AML-193 (cell line): ENCODE measurements around the gene QPCT.
"Not testable (repeated sequence)": the region's sequence is repeated elsewhere in the genome, so short reads cannot be mapped to it uniquely, and the experiment has no call there.

Source experiments
- DNase-seq, 2 experiments: peaks; one replicate each; lab custom pipeline; 2025; lab: John Stamatoyannopoulos, UW

Gene QPCT

DNA sequence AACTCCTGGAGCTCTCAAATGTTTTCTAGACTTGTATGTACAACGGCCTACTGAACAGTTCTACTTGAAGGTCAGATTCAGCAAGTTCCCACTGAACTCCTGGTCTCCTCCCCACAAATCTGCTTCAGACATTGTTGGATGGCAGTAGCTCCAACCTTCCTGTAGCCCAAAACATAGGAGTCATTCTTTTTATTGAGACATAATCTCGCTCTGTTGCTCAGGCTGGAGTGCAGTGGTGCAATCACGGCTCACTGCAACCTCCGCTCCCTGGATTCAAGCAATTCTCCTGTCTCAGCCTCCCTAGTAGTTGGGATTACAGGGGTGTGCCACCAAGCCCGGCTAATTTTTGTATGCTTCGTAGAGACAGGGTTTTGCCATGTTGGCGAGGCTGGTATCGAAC lies 47.3 kb downstream of the QPCT start:
- DNase-seq: no peak

DNA sequence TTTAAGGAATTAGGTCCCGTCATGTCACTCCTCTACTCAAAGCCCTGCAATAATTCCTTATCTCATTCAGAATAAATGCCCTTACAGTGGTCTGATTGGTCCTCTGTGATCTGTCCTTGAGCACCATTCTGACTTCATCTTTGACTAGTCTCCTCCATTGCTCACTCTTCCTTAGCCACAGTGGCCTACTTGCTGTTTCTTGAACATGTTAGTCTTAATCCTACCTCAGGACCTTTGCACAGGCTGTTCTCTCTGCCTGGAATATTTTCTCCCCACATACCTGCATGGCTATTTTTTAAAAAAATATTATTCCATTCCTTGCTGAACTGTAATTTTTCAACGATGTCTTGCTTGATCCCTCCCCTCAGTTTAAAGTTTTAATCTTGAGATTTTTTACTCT lies 48.0 kb downstream of the QPCT start:
- no peak for DNase-seq

DNA sequence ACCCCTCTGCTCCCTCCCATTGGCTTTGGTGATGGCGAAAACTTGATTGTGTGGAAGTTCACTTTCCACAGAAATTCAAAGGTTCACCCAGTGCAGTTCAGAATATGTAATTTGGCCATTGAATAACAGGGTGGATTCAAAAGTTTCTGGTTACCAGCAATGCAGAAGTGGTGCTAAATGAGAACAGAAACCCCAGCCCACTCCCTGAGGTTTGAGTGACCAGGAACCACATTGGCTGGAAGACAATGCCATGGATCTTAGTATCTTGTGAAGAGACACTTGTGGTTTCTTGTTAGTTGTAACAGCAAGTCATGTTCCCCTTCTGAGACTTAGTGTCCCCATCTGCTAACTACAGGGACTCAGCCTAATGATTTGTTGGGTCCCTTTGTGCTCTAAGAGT lies 49.8 kb downstream of the QPCT start:
- no peak for DNase-seq

DNA sequence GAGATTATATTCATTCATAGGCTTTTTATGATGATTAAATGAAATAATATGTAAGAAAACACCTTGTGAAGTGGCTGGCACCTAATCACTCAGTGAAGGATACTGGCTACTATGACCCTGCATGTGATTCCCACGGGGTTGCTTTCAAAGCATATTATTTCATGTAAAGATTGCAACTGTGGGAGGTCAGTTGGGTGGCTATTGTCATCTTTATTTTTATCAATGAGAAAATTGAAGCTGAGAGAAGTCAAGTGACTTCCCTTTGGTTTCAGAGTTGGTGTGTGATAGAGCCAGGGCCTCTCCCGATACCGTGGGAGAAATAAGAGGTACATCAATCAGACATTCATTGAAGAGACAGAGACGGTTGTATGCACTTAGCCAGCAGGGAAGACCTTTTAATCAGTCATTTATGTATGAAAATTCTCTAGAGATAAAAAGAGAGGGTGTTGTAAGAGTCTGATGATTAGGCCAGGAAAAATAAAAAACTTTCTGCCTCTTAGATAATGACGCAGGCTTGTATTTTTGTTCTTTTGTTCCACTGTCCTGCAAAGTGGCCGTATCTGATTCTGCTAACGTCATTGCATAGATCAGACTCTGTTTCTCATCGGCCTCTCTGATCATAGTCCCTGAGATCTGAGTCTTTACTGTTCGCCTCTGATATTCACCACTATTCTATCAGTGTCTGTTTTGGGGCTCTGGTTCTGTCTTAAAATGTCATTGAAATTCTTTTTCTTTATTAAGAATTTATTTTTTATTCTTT lies 50.5 kb downstream of the QPCT start:
- no peak for DNase-seq

DNA sequence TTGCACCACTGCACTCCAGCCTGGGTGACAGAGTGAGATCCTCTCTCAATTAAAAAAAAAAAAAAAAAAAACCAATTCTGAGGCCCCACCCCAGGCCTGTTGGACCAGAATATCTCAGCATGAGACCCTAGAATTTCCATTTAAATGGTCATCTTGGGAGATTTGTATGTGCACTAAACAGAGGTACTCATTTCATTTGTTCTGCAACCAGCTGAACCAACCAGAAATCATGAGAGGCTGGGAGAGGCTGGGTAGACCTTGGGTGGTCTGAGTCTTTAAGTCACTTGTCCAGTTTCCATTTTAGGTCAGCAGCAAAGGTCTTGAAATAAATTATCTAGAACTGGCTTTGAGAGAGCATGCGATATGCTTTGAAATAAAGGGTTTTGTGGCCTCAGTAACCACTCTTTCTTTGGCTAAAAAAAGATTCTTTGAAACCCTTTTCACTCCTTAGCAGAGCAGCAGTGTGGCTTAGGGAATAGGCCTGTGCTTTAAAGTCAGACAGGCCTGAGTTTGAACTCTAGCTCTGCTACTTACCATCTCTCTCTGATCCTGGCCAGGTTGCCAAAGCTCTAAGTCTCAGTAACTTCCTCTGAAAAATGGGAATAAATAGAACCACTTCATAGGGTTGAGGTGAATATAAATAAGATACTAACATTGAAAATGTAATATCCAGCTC lies 52.6 kb downstream of the QPCT start:
- no peak for DNase-seq

DNA sequence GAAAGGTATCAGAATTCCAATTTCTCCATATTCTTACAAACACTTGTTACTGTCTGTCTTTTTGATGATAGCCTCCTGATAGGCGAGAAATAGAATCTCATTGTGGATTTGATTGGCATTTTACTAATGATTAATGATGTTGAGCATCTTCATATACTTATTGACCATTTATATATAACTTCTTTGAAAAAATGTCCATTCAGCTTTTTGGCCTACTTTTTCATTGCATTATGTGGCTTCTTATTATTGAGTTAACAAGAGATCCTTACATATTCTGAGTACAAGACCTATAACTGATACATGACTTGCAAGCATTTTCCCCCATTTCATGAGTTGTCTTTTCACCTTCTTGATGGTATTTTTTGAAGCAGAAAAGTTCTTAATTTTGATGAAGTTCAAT lies 54.6 kb downstream of the QPCT start:
- DNase-seq: no peak

DNA sequence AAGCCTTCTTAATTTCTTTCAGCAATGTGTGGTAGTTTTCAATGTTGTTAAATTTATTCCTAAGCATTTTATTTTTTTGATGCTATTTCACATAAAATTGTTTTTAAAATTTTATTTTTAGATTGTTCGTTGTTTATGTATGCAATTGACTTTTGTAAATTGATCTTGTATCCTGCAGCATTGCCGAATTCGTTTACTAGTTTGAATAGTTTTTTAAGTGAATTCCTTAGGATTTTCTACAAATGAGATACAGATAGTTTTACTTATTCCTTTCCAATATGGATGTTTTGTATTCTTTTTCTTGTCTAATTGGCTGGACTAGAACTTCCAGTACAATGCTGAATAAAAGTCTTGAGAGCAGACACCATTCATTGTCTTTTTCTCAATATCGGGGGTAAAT lies 55.6 kb downstream of the QPCT start:
- DNase-seq: no peak

DNA sequence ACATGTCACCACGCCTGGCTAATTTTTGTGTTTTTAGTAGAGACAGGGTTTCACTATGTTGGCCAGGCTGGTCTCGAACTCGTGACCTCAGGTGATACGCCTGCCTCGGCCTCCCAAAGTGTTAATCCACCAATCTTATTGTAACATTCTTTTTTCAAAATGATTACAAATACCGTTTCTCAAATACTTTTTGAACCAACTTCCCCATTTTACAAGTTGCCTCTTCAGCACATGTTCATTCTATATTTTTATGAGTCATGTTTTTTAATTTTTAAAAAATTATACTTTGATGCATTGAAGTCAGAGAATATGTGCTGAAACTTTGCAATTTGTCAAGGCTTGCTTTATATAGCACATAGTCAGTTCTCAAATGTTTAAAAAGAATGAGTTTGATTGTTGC lies 58.2 kb downstream of the QPCT start:
- peak; percentile 5 to 30 for DNase-seq

DNA sequence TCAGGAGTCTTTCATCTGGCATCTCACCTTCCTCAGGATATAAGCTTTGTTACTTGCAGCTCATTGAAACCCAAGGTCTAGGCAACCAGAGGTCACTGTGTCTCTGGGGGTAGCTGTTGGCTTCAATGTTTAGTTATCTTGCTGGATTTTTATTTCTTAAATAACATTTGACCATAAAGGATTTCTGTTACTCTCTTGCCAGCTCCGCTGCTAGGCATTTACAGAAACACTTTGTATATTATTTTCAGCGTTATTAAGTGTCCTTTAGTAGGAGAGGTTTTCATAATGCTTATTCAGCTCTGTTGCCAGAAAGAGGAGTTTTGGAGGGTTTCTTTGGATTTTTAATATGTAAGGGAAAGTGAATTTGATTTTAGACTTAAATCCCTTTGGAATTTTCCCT lies 61.4 kb downstream of the QPCT start:
- no peak for DNase-seq

DNA sequence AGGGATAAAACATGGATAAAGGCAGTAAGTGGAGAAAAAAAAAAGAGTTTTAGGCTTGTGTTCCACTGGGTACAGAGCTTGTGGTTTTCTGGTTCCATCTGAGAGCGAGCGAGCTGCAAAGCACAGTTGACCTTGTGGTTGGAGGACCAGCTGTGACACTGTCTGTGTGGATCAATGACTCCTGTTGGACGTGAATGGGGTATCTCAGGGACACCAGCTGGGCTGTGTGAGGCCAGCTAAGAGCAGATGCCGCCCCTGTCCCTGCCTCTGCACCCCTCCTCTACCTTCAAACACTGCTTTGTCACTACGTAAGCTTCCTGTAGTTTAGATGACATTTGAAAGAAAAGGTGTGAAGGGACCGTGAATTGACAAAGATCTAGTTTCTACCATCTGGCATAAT lies 67.8 kb downstream of the QPCT start:
- DNase-seq: no peak

DNA sequence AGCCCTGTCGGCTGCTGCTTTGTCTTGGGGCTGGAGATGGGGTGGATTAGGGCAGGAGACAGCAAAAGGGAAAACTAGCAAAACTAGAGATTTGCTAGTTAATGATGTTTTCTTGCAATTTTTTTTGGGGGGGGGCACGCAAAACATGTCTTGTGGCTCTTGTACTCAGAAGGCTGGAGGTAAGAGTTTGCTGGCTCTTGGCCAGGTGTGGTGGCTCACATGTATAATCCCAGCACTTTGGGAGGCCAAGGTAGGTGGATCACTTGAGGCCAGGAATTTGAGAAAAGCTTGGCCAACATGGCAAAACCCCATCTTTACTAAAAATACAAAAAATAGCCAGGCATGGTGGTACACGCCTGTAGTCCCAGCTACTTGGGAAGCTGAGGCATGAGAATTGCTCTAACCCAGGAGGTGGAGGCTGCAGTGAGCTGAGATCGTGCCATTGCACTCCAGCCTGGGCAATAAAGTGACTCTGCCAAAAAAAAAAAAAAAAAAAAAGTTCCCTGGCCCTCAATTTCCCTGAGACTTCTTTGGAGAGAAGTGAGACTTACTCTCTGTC lies 69.6 kb downstream of the QPCT start:
- not testable (repeated sequence) for DNase-seq

DNA sequence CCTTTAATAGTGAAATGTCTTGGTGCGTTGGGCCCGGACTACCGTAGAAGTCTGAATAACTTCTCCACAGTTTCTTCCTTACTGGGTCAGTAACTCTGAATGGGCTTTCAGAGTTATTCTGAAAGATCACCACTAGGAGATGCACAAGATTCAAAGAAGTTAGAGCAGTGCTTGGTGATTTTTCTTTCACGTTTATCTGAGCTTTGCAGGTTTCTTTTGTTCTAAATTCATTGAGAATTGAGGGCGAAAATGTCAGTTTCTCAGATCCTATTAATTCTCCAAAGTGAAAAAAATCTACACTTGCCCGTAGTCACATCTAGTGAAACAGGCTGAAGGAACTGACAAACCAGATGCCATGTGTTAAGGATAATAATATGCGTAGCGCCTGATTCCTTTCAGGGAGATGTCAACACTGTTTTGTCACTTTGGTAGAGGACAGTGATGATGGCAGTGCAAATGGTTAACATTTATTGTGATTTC lies 70.1 kb downstream of the QPCT start:
- peak; percentile 79 for DNase-seq

DNA sequence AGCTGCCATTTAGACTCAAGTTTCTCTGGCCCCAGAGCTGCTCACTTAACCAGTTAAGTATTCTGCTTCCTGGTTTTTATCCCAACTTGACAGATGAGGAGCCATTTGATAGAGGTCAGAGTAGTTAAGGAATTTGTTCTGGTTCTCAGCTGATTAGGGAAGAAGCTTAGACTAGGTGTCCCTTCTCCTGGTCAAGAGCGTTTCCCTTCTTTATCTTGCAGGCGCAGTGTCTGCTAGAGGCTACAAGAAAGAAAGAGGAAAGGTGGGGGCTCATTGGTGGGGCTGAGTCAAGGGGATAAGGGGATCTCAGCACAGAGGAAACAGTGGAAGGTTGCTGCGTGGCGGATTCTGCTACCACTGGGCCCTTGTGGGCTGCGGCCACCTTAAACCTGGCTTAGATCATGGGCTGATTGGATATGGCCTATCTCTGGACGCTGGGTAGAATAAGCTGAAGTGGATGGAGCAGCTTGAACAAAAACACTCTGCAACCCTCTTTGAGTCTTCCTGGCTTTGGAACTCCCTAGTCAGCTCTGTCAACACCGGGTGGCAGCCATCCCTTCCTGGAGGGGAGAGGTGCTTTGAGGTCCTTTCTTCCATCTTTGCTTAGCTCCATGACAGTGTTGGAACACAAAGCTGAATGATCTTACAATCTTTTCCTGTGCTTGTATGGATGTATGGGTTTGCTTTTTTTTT lies 70.8 kb downstream of the QPCT start:
- peak; percentile 13 to 14 for DNase-seq

DNA sequence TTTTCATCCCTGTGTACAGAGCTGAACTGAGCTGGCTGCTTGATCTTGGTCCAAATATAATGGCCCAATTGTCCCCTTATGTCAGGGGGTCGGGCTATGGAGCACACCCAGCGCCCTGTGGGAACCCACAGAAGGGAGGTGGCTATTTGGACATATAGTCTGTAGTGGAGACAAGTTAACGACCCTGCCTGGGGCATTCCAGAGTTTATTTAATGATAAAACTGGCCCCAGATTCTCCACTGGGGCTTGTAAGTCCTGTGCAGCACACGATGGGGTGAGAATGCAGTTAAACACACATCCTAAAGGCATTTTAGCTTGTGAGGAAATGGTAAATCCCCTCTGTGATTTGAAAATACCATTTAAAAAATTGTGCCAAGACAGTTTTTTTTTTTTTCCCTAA lies 72.9 kb downstream of the QPCT start:
- DNase-seq: no peak

DNA sequence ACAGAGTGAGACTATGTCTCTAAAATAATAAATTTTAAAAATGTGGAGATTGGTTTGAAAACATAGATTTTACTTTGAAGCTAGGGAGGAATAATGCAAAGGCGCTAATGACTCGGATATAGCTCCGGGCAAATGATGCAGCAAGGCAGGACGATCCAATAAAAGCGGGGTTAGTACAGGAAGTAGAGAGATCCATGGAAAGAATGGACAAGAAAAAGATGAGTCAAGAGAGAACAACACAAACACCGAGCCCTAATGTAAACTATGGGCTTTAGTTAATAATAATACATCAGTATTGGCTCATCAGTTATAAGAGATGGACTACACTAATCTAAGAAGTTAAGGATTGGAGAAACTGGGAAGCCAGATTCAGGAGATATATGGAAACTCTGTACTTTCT lies 74.5 kb downstream of the QPCT start:
- no peak for DNase-seq

DNA sequence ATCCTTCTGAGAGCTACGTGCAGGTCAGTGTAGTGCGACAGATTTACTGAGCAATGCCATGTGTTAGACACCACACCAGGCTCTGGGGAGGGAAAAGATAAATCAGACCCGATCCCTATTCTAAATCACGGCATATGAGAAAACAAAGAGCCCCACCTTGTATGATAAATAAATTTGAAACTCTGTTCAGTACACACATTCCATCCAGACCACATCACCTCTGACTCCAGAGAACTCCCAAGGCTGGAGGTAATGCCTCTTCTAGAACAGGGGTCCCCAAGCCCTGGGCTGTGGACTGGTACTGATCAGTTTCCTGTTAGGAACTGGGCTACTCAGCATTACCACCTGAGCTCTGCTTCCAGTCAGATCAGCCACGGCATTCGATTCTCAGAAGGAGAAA lies 77.3 kb downstream of the QPCT start:
- no peak for DNase-seq

DNA sequence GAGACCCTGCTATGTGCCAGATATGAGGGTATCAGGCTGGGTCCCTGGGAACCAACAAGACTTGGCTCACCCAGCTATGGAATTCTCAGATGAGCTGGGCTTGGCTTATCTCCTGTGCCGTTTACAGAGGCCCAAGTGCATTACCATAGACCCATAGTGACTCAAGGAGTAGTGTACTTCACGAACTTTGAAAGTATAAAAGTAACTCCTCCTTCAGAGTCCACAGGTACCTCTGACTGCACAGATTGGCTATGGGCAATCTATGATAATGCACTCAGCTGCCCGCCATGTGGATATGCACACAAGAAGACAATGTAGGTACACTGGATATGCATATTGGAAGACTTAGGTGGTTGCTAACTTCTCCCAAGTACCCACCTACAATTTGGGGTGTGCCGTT lies 78.4 kb downstream of the QPCT start:
- no peak for DNase-seq
